ENCODE results near the gene RUVBL2. TPM values are rescaled to one million over a fixed set of nuclear protein-coding genes. Genes with fewer than 3 reads are reported as not detected.

Gene RUVBL2
- polyA plus RNA-seq, 1 experiment, result 221 TPM

- no peak for DNase-seq (ENCODE audit: low read depth)
- Histone ChIP-seq H3K27me3 (ENCODE audit: control insufficient read depth, insufficient read depth, low read length) (no peaks in the 10 kb centered on the region), H3K36me3 (ENCODE audit: control insufficient read depth, insufficient read depth, low read length) (no peaks in the 10 kb centered on the region), H3K4me3 (ENCODE audit: low read depth, low read length) (no peak overlapping the region)
- POLR2A ChIA-PET, result no interaction called here
- CTCF ChIA-PET, result interaction anchor here (0.7 to 3.5 kb wide), 3 partner anchors 17 to 59 kb away, joined by 3 to 14 read pairs (median 7); no protein-coding TSS in a partner anchor
- no peak for TF ChIP-seq CTCF (IDR thresholded peaks at IDR 0.05; ENCODE audit: insufficient read depth, low read depth, low read length)
These were observed 64.9 kb downstream of the RUVBL2 start for GRCh38 chr19:49058562-49058961.

GRCh38 chr19:49059053-49059452 lies 65.4 kb downstream of the RUVBL2 start:
- CTCF ChIA-PET, result interaction anchor here (0.8 to 3.5 kb wide), 4 partner anchors 16 to 67 kb away, joined by 3 to 14 read pairs (median 6); no protein-coding TSS in a partner anchor
- DNase-seq (ENCODE audit: low read depth), result no peak
- no peak for TF ChIP-seq CTCF (IDR thresholded peaks at IDR 0.05; ENCODE audit: insufficient read depth, low read depth, low read length)
- Histone ChIP-seq H3K4me3 (ENCODE audit: low read depth, low read length) (no peak overlapping the region), H3K27me3 (ENCODE audit: control insufficient read depth, insufficient read depth, low read length) (peaks cover 1% of the 10 kb centered on the region; the same call in 1 of the 2 replicates), H3K36me3 (ENCODE audit: control insufficient read depth, insufficient read depth, low read length) (no peaks in the 10 kb centered on the region)
- POLR2A ChIA-PET, result no interaction called here

- POLR2A ChIA-PET, result no interaction called here
- TF ChIP-seq CTCF (IDR thresholded peaks at IDR 0.05; ENCODE audit: insufficient read depth, low read depth, low read length), result no peak
- H3K27me3 ChIP-seq (ENCODE audit: control insufficient read depth, insufficient read depth, low read length), result peaks cover 10% of the 10 kb centered on the region
- CTCF ChIA-PET, result interaction anchor here (1.7 to 3.5 kb wide), 2 partner anchors 38 to 61 kb away, joined by 5 to 14 read pairs; no protein-coding TSS in a partner anchor
- no peak overlapping the region for H3K4me3 ChIP-seq (ENCODE audit: low read depth, low read length)
- H3K36me3 ChIP-seq (ENCODE audit: control insufficient read depth, insufficient read depth, low read length), result no peaks in the 10 kb centered on the region
- DNase-seq (ENCODE audit: low read depth), result no peak
These were observed 67.3 kb downstream of the RUVBL2 start for GRCh38 chr19:49061000-49061399.

GRCh38 chr19:49061445-49061844 lies 67.8 kb downstream of the RUVBL2 start:
- no peak overlapping the region for H3K4me3 ChIP-seq (ENCODE audit: low read depth, low read length)
- H3K27me3 ChIP-seq (ENCODE audit: control insufficient read depth, insufficient read depth, low read length), result peaks cover 14% of the 10 kb centered on the region
- TF ChIP-seq CTCF (IDR thresholded peaks at IDR 0.05; ENCODE audit: insufficient read depth, low read depth, low read length), result no peak
- CTCF ChIA-PET, result interaction anchor here (1.7 kb wide), 1 partner anchor 37 kb away, joined by 5 read pairs; no protein-coding TSS in a partner anchor
- DNase-seq (ENCODE audit: low read depth), result no peak
- no peaks in the 10 kb centered on the region for H3K36me3 ChIP-seq (ENCODE audit: control insufficient read depth, insufficient read depth, low read length)
- POLR2A ChIA-PET, result no interaction called here

GRCh38 chr19:49064029-49064629 lies 70.4 kb downstream of the RUVBL2 start:
- DNase-seq (ENCODE audit: low read depth), result no peak
- Histone ChIP-seq H3K4me3 (ENCODE audit: low read depth, low read length) (no peak overlapping the region), H3K36me3 (ENCODE audit: control insufficient read depth, insufficient read depth, low read length) (no peaks in the 10 kb centered on the region), H3K27me3 (ENCODE audit: control insufficient read depth, insufficient read depth, low read length) (peaks cover 17% of the 10 kb centered on the region)
- POLR2A ChIA-PET, result no interaction called here
- TF ChIP-seq CTCF (IDR thresholded peaks at IDR 0.05; ENCODE audit: insufficient read depth, low read depth, low read length), result no peak
- CTCF ChIA-PET, result no interaction called here

Data from BJ (cell line).